ENCODE data around the gene CACNG1.
"Not testable (repeated sequence)": the region's sequence is repeated elsewhere in the genome, so short reads cannot be mapped to it uniquely, and the experiment has no call there.

The CACNG1 gene

GRCh38 chr17:67082107-67082506, 37.8 kb downstream of the CACNG1 start:
- no peak for DNase-seq

GRCh38 chr17:67085406-67085805, 41.1 kb downstream of the CACNG1 start:
- no peak for DNase-seq

GRCh38 chr17:67088639-67089038, 44.3 kb downstream of the CACNG1 start:
- DNase-seq, result no peak

- DNase-seq, result no peak
These were observed 46.0 kb downstream of the CACNG1 start for GRCh38 chr17:67090341-67090740.

GRCh38 chr17:67092291-67092690, 47.9 kb downstream of the CACNG1 start:
- no peak for DNase-seq

GRCh38 chr17:67092710-67093109, 48.4 kb downstream of the CACNG1 start:
- DNase-seq, result not testable (repeated sequence)

GRCh38 chr17:67093348-67093747, 49.0 kb downstream of the CACNG1 start:
- no peak for DNase-seq

GRCh38 chr17:67095291-67095690, 50.9 kb downstream of the CACNG1 start:
- DNase-seq, result not testable (repeated sequence)

- DNase-seq, result no peak
These were observed 51.4 kb downstream of the CACNG1 start for GRCh38 chr17:67095803-67096202.

- DNase-seq, result no peak
These were observed 52.3 kb downstream of the CACNG1 start for GRCh38 chr17:67096609-67097008.

- no peak for DNase-seq
These were observed 53.7 kb downstream of the CACNG1 start for GRCh38 chr17:67098006-67098405.

- DNase-seq, result not testable (repeated sequence)
These were observed 60.3 kb downstream of the CACNG1 start for GRCh38 chr17:67104641-67105040.

- DNase-seq, result no peak
These were observed 60.9 kb downstream of the CACNG1 start for GRCh38 chr17:67105213-67105612.

All from NCI-H187 (cell line).